K562 (cell line): ENCODE results near the gene NPDC1. TPM values are rescaled to one million over a fixed set of nuclear protein-coding genes. Genes with fewer than 3 reads are reported as not detected.

ENCODE experiments used
- BRD9 ChIP-seq: fragments of 450-650 bp; IDR thresholded peaks from 2 replicates; pipeline ENCODE4 v1.6.1; 2018; ENCODE audit warnings: low read depth; ENCODE audit not compliant: partially characterized antibody
- CBFA2T3 ChIP-seq: fragments of 450-650 bp; IDR thresholded peaks from 2 replicates; pipeline ENCODE4 v1.6.1; 2017
- CREB1 ChIP-seq, 2 experiments: sonication (generic) in 1 of 2; formaldehyde crosslinking in 1 of 2; IDR thresholded peaks; 2 replicates each; pipeline versions ENCODE4 v1.6.1 to v1.8.0; 2012 to 2022; ENCODE audit warnings: inconsistent platforms in 1 of 2, mild to moderate bottlenecking in 1 of 2, missing genetic modification reagents in 1 of 2, moderate library complexity in 1 of 2
- CREB3 ChIP-seq: fragments of 450-650 bp; conservative IDR thresholded peaks from 2 replicates; pipeline ENCODE4 v1.6.1; 2016; ENCODE audit warnings: missing genetic modification characterization, low read depth, mild to moderate bottlenecking, missing compliant biosample characterization, moderate library complexity
- EGR1 ChIP-seq: fragments of 450-650 bp; conservative IDR thresholded peaks from 2 replicates; pipeline ENCODE4 v1.6.1; 2017; ENCODE audit warnings: mild to moderate bottlenecking
- KLF6 ChIP-seq: fragments of 250-450 bp; sonication (Bioruptor Pico); IDR thresholded peaks from 2 replicates; pipeline ENCODE4 v1.4.0; 2020; ENCODE audit warnings: mild to moderate bottlenecking, moderate library complexity, borderline replicate concordance
- MCM3 ChIP-seq: fragments of 450-650 bp; IDR thresholded peaks from 2 replicates; pipeline ENCODE4 v1.6.1; 2016
- MED1 ChIP-seq: sonication (generic); formaldehyde crosslinking; IDR thresholded peaks from 2 replicates; pipeline ENCODE4 v1.8.1; 2023; ENCODE audit warnings: missing genetic modification reagents, borderline replicate concordance
- NBN ChIP-seq: fragments of 450-650 bp; IDR thresholded peaks from 2 replicates; pipeline ENCODE4 v1.6.1; 2016; ENCODE audit warnings: low read depth, mild to moderate bottlenecking
- NFATC3 ChIP-seq: fragments of 450-650 bp; IDR thresholded peaks from 2 replicates; pipeline ENCODE4 v1.6.1; 2017; ENCODE audit warnings: mild to moderate bottlenecking
- NFXL1 ChIP-seq: fragments of 450-650 bp; formaldehyde crosslinking; IDR thresholded peaks from 2 replicates; pipeline ENCODE4 v1.4.0; 2021; ENCODE audit warnings: mild to moderate bottlenecking
- NONO ChIP-seq, 2 experiments: fragments of 200-400 bp in 1 of 2; fragments of 450-650 bp in 1 of 2; formaldehyde crosslinking in 1 of 2; IDR thresholded peaks; 2 replicates each; pipeline ENCODE4 v1.6.1; 2017; ENCODE audit warnings: low read depth in 2 of 2, mild to moderate bottlenecking in 2 of 2, moderate library complexity in 2 of 2, low read length in 1 of 2
- RBM25 ChIP-seq: fragments of 200-400 bp; formaldehyde crosslinking; IDR thresholded peaks from 2 replicates; pipeline ENCODE4 v1.6.1; 2018; ENCODE audit warnings: low read length, low read depth, moderate library complexity; ENCODE audit not compliant: severe bottlenecking
- RBM39 ChIP-seq: fragments of 200-400 bp; formaldehyde crosslinking; optimal IDR thresholded peaks from 2 replicates; pipeline ENCODE3; 2018; ENCODE audit warnings: low read depth, low read length
- SOX6 ChIP-seq: fragments of 450-650 bp; IDR thresholded peaks from 2 replicates; pipeline ENCODE4 v1.6.1; 2014; ENCODE audit warnings: mild to moderate bottlenecking
- TFAP4 ChIP-seq: sonication (generic); formaldehyde crosslinking; IDR thresholded peaks from 2 replicates; pipeline ENCODE4 v1.8.0; 2022; ENCODE audit warnings: missing genetic modification reagents, mild to moderate bottlenecking, moderate library complexity, borderline replicate concordance
- THAP12 ChIP-seq: fragments of 250-450 bp; sonication (Bioruptor Pico); IDR thresholded peaks from 2 replicates; pipeline ENCODE4 v1.9.0; 2021; ENCODE audit warnings: mild to moderate bottlenecking, inconsistent platforms
- ZNF143 ChIP-seq: sonication (generic); formaldehyde crosslinking; IDR thresholded peaks from 2 replicates; pipeline ENCODE4 v1.9.0; 2022; ENCODE audit warnings: mild to moderate bottlenecking, missing genetic modification reagents
- ZNF197 ChIP-seq: fragments of 200-800 bp; sonication (Bioruptor generic); IDR thresholded peaks from 2 replicates; pipeline ENCODE4 v1.6.1; 2016; ENCODE audit warnings: low read depth, missing genetic modification characterization, missing compliant biosample characterization
- ZNF436 ChIP-seq: fragments of 250-450, 450-650 bp; sonication (Bioruptor Pico); formaldehyde crosslinking; IDR thresholded peaks from 2 replicates; pipeline ENCODE4 v1.7.0; 2020; ENCODE audit warnings: mild to moderate bottlenecking
- ZNF561 ChIP-seq: fragments of 450-650 bp; formaldehyde crosslinking; conservative IDR thresholded peaks from 2 replicates; pipeline ENCODE4 v1.4.0; 2020; ENCODE audit warnings: mild to moderate bottlenecking, moderate library complexity
- ZNF584 ChIP-seq: fragments of 200-800 bp; sonication (Bioruptor generic); IDR thresholded peaks from 2 replicates; pipeline ENCODE4 v1.6.1; 2016; ENCODE audit warnings: low read depth, mild to moderate bottlenecking, missing genetic modification characterization, missing compliant biosample characterization
- ZNF644 ChIP-seq: fragments of 200-800 bp; sonication (Bioruptor generic); IDR thresholded peaks from 2 replicates; pipeline ENCODE4 v1.6.1; 2016; ENCODE audit warnings: low read depth, missing genetic modification characterization, missing compliant biosample characterization
- ZNF740 ChIP-seq, 3 experiments: fragments of 200-800 bp in 1 of 3; sonication (Bioruptor generic) in 1 of 3; sonication (generic) in 1 of 3; formaldehyde crosslinking in 1 of 3; IDR thresholded peaks; 2 replicates each; pipeline versions ENCODE4 v1.6.1 to v1.8.0; 2016 to 2022; ENCODE audit warnings: mild to moderate bottlenecking in 2 of 3, missing compliant biosample characterization in 2 of 3, missing genetic modification characterization in 2 of 3, missing genetic modification reagents in 1 of 3
- ZNF785 ChIP-seq: fragments of 250-450 bp; sonication (Bioruptor Pico); IDR thresholded peaks from 2 replicates; pipeline ENCODE4 v1.4.0; 2020; ENCODE audit warnings: mild to moderate bottlenecking
- polyA plus RNA-seq, 8 experiments: library from polyadenylated mRNA; depleted of rRNA in 4 of 8; stranded (reverse) in 5 of 8; unstranded in 3 of 8; fragments of >200 nt; fragmentation: Nextera tagmentation in 2 of 8; fragmentation: Illumina TruSeq in 1 of 8; extraction: Ambion mirVana in 2 of 8; extraction: Trizol in 1 of 8; gene quantifications; 2 replicates each; pipeline versions ENCODE4 v1.2.1 to v1.2.3, GENCODE V29; 2011 to 2014; ENCODE audit warnings: inconsistent platforms in 1 of 8, missing spikeins in 1 of 8
- total RNA-seq, 7 experiments: library from RNA; depleted of rRNA in 6 of 7; stranded (reverse); fragments of >200 nt in 6 of 7; fragmentation: Illumina TruSeq in 2 of 7; extraction: Trizol in 2 of 7; gene quantifications; 2 replicates each; pipeline versions ENCODE4 v1.2.1 to v1.2.3, GENCODE V29; 2011 to 2021; ENCODE audit warnings: low replicate concordance in 1 of 7

The NPDC1 gene
- total and polyA plus RNA-seq, 9 of the 15 experiments (the other 6 are each of a cell fraction or from before 2014, with no cell fraction given), result 0.06 to 2.1 (median 0.53) TPM; not detected in 3

DNA sequence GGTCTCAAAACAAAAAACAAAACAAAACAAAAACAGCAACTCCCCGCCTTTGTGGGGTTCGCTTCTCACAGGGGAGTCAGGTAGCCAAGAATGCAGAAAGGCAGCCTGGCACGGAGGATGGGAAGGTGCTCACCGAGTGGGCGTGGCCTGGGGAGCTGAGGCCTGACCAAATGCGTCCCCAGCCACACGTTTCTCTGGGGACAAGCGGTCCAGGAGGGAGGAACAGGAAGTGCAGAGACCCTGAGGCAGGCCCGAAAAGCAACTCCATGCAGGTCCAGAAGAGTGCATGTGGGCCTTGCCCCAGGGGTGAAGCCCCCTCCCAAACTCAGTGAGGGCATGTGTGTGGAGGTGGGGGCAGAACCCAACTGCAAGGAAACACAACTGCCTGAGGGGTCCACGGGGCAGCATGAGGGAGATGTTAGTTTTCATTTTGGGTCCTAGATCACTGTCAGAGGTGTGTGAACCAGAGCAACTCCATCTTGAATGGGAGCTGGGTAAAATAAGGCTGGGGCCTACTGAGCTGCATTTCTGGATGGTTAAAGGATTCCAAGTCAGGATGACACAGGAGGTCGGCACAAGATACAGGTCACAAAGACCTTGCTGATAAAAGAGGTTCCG, 28.8 kb upstream of the NPDC1 start (continued):
- TF ChIP-seq RBM39 (no peak), ZNF143 (CRISPR knock-in tag) (no peak), NFATC3 (no peak), KLF6 (CRISPR knock-in tag) (peak; percentile 99), SOX6 (no peak), ZNF740 (CRISPR knock-in tag; IDR thresholded peaks at IDR 0.05) (no peak), ZNF740 (tag; IDR thresholded peaks at IDR 0.05) (peak; percentile 57 to 99), ZNF561 (CRISPR knock-in tag) (peak; percentile 95), NONO (IDR thresholded peaks at IDR 0.05; ENCODE audit: low read depth in 2 of 2, low read length in 1 of 2) (no peak), BRD9 (no peak), MCM3 (no peak), NFXL1 (CRISPR knock-in tag) (peak; percentile 99), NBN (no peak), ZNF785 (CRISPR knock-in tag) (peak; percentile 90), ZNF436 (CRISPR knock-in tag) (no peak), ZNF584 (CRISPR knock-in tag) (peak; percentile 99), CREB3 (tag) (peak; percentile 100), RBM25 (no peak), EGR1 (no peak), ZNF197 (CRISPR knock-in tag) (peak; percentile 99), MED1 (no peak), ZNF644 (peak; percentile 100), CBFA2T3 (no peak), TFAP4 (CRISPR knock-in tag) (no peak), THAP12 (CRISPR knock-in tag) (no peak), CREB1 (IDR thresholded peaks at IDR 0.05) (no peak), CREB1 (CRISPR knock-in tag; IDR thresholded peaks at IDR 0.05) (peak; percentile 31; the same call in 1 of the 2 replicates)
